ENCODE data around the gene TTC7B. TPM values are rescaled to one million over a fixed set of nuclear protein-coding genes. Genes with fewer than 3 reads are reported as not detected.

The TTC7B gene
- total RNA-seq, 1 experiment from 2014 or later = 40.9 TPM

GRCh38 chr14:90579816-90580215 lies 236.4 kb downstream of the TTC7B start:
- no peaks in the 10 kb centered on the region for H3K9me3 ChIP-seq (ENCODE audit: control insufficient read depth, insufficient read depth, low read depth, low read length)
- no peak for TF ChIP-seq CTCF (IDR thresholded peaks at IDR 0.05)
- TF ChIP-seq SIN3A (IDR thresholded peaks at IDR 0.05; ENCODE audit: borderline replicate concordance, insufficient read depth, low read depth, low read length) = no peak
- TF ChIP-seq TCF7L2 (IDR thresholded peaks at IDR 0.05; ENCODE audit: low read depth, low read length) = no peak
- TF ChIP-seq, protein P1, sequence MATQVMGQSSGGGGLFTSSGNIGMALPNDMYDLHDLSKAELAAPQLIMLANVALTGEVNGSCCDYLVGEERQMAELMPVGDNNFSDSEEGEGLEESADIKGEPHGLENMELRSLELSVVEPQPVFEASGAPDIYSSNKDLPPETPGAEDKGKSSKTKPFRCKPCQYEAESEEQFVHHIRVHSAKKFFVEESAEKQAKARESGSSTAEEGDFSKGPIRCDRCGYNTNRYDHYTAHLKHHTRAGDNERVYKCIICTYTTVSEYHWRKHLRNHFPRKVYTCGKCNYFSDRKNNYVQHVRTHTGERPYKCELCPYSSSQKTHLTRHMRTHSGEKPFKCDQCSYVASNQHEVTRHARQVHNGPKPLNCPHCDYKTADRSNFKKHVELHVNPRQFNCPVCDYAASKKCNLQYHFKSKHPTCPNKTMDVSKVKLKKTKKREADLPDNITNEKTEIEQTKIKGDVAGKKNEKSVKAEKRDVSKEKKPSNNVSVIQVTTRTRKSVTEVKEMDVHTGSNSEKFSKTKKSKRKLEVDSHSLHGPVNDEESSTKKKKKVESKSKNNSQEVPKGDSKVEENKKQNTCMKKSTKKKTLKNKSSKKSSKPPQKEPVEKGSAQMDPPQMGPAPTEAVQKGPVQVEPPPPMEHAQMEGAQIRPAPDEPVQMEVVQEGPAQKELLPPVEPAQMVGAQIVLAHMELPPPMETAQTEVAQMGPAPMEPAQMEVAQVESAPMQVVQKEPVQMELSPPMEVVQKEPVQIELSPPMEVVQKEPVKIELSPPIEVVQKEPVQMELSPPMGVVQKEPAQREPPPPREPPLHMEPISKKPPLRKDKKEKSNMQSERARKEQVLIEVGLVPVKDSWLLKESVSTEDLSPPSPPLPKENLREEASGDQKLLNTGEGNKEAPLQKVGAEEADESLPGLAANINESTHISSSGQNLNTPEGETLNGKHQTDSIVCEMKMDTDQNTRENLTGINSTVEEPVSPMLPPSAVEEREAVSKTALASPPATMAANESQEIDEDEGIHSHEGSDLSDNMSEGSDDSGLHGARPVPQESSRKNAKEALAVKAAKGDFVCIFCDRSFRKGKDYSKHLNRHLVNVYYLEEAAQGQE (IDR thresholded peaks at IDR 0.05; ENCODE audit: insufficient read depth in 1 of 2, low read depth in 2 of 2, low read length in 1 of 2) = no peak
- TF ChIP-seq POLR2AphosphoS5 (IDR thresholded peaks at IDR 0.05; ENCODE audit: low read depth, low read length) = no peak
- no peaks in the 10 kb centered on the region for H3K4me1 ChIP-seq (ENCODE audit: control insufficient read depth, insufficient read depth, low read length)
- ATAC-seq (no peak), DNase-seq (ENCODE audit: low read depth, low spot score) (no peak)
- no peak overlapping the region for H3K4me3 ChIP-seq (ENCODE audit: low read depth in 2 of 2, low read length in 2 of 2)
- POLR2A ChIA-PET = no interaction called here
- intact Hi-C loops (cut with micrococcal nuclease; ENCODE audit: unreplicated experiment) (no loop called here), in situ Hi-C loops (cut with HindIII; ENCODE audit: low pct_unique_long_range_greater_than_20kb, low sequenced_read_pairs) (no loop called here)
- CTCF ChIA-PET = no interaction called here
- no TSS peak for BruUV-seq (replicated peaks)
- no peaks in the 10 kb centered on the region for H3K36me3 ChIP-seq (ENCODE audit: control insufficient read depth, insufficient read depth, low read length)
- H3K27me3 ChIP-seq (ENCODE audit: control insufficient read depth, insufficient read depth, low read length) = no peaks in the 10 kb centered on the region
- H3K27ac ChIP-seq (ENCODE audit: low read length) = no peak overlapping the region

GRCh38 chr14:90579088-90579487 lies 237.1 kb downstream of the TTC7B start:
- Histone ChIP-seq H3K9me3 (ENCODE audit: control insufficient read depth, insufficient read depth, low read depth, low read length) (no peaks in the 10 kb centered on the region), H3K27me3 (ENCODE audit: control insufficient read depth, insufficient read depth, low read length) (no peaks in the 10 kb centered on the region), H3K27ac (ENCODE audit: low read length) (no peak overlapping the region), H3K36me3 (ENCODE audit: control insufficient read depth, insufficient read depth, low read length) (no peaks in the 10 kb centered on the region), H3K4me1 (ENCODE audit: control insufficient read depth, insufficient read depth, low read length) (no peaks in the 10 kb centered on the region), H3K4me3 (ENCODE audit: low read depth in 2 of 2, low read length in 2 of 2) (no peak overlapping the region)
- ATAC-seq = no peak
- in situ Hi-C loops (cut with HindIII; ENCODE audit: low pct_unique_long_range_greater_than_20kb, low sequenced_read_pairs) = no loop called here
- ChIA-PET CTCF (no interaction called here), POLR2A (interaction anchor here (0.6 kb wide), 1 partner anchor 177 kb away, joined by 4 read pairs; no protein-coding TSS in a partner anchor)
- BruUV-seq (replicated peaks) = no TSS peak
- intact Hi-C loops (cut with micrococcal nuclease; ENCODE audit: unreplicated experiment) = no loop called here
- TF ChIP-seq SIN3A (IDR thresholded peaks at IDR 0.05; ENCODE audit: borderline replicate concordance, insufficient read depth, low read depth, low read length) (no peak), CTCF (IDR thresholded peaks at IDR 0.05) (no peak), TCF7L2 (IDR thresholded peaks at IDR 0.05; ENCODE audit: low read depth, low read length) (no peak), POLR2AphosphoS5 (IDR thresholded peaks at IDR 0.05; ENCODE audit: low read depth, low read length) (no peak)
- TF ChIP-seq, protein P1 (IDR thresholded peaks at IDR 0.05; ENCODE audit: insufficient read depth in 1 of 2, low read depth in 2 of 2, low read length in 1 of 2) = no peak
- no peak for DNase-seq (ENCODE audit: low read depth, low spot score)
